Ishikawa (cell line): ENCODE measurements around the gene STK38L.

Source experiments
- CEBPB ChIP-seq: IDR thresholded peaks from 2 replicates; pipeline ENCODE4 v1.6.1; 2012
- CREB1 ChIP-seq: IDR thresholded peaks from 2 replicates; pipeline ENCODE4 v1.6.1; 2012; ENCODE audit warnings: low read depth
- EGR1 ChIP-seq: IDR thresholded peaks from 2 replicates; pipeline ENCODE4 v1.6.1; 2012
- EP300 ChIP-seq: IDR thresholded peaks from 2 replicates; pipeline ENCODE4 v1.6.1; 2012; ENCODE audit warnings: borderline replicate concordance
- FOXM1 ChIP-seq: IDR thresholded peaks from 2 replicates; pipeline ENCODE4 v1.6.1; 2012; ENCODE audit warnings: low read depth, borderline replicate concordance
- NFIC ChIP-seq: IDR thresholded peaks from 2 replicates; pipeline ENCODE4 v1.6.1; 2012
- RAD21 ChIP-seq: IDR thresholded peaks from 2 replicates; pipeline ENCODE4 v1.6.1; 2012; ENCODE audit warnings: low read depth
- REST ChIP-seq: IDR thresholded peaks from 2 replicates; pipeline ENCODE4 v1.6.1; 2012; ENCODE audit warnings: low read depth, mild to moderate bottlenecking
- TAF1 ChIP-seq: IDR thresholded peaks from 2 replicates; pipeline ENCODE4 v1.6.1; 2012; ENCODE audit warnings: low read depth, mild to moderate bottlenecking
- TCF12 ChIP-seq: IDR thresholded peaks from 2 replicates; pipeline ENCODE4 v1.6.1; 2012; ENCODE audit warnings: low read depth
- TEAD4 ChIP-seq: IDR thresholded peaks from 2 replicates; pipeline ENCODE4 v1.6.1; 2012
- YY1 ChIP-seq: IDR thresholded peaks from 2 replicates; pipeline ENCODE4 v1.6.1; 2012; ENCODE audit warnings: low read depth
- ZBTB7A ChIP-seq: IDR thresholded peaks from 2 replicates; pipeline ENCODE4 v1.6.1; 2012; ENCODE audit warnings: low read depth
- TF ChIP-seq, protein P1 (sequence below): IDR thresholded peaks from 2 replicates; pipeline ENCODE4 v1.6.1; 2012
- TF ChIP-seq, protein P2 (sequence below): IDR thresholded peaks from 2 replicates; pipeline ENCODE4 v1.6.1; 2012

Gene STK38L

GRCh38 chr12:27344246-27344645 lies 100.2 kb downstream of the STK38L start:
- TF ChIP-seq CREB1 = no peak
- TF ChIP-seq, protein P1, sequence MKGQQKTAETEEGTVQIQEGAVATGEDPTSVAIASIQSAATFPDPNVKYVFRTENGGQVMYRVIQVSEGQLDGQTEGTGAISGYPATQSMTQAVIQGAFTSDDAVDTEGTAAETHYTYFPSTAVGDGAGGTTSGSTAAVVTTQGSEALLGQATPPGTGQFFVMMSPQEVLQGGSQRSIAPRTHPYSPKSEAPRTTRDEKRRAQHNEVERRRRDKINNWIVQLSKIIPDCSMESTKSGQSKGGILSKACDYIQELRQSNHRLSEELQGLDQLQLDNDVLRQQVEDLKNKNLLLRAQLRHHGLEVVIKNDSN = no peak
- TF ChIP-seq EP300 = no peak

DNA sequence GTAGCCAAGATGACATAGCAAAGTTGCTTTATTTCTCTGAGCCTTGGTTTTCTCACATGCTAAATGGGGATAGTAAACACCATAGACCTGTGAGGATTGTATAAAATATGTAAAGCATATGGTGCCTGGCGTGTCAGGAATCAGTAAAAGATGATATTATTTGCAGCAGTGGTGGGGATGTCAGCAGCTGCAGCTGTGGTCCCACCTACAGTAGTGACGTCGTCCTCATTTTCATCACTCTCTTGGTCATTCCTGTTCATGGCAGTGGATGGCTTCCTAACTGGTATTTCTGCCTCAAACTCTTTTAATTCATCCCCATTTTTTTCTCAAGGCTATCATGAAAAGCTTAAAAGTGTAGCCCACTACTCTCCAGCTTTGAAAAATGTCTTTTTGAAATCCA lies 100.7 kb downstream of the STK38L start:
- TF ChIP-seq CEBPB (no peak), TCF12 (no peak), YY1 (no peak), EP300 (no peak), REST (no peak), FOXM1 (no peak), NFIC (no peak), CREB1 (no peak), RAD21 (no peak), EGR1 (no peak), TEAD4 (no peak), TAF1 (no peak)
- TF ChIP-seq, protein P1 = no peak
- TF ChIP-seq, protein P2, sequence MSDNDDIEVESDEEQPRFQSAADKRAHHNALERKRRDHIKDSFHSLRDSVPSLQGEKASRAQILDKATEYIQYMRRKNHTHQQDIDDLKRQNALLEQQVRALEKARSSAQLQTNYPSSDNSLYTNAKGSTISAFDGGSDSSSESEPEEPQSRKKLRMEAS = no peak

DNA sequence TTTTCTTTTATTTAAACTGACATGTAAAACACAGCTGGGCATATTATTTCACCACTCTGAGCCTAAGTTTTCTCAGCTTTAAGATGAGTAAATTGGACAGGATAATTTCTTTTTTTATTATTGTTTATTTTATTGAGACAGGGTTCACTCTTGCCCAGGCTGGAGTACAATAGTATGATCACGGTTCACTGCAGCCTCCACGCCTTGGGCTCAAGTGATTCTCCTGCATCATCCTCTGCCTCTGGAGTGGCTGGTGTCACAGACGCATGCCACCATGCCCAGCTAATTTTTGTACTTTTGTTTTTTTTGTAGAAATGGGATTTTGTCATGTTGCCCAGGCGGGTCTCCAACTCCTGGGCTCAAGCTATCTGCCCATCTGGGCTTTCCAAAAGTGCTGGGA lies 101.3 kb downstream of the STK38L start:
- TF ChIP-seq YY1 (no peak), TEAD4 (no peak), CREB1 (no peak), EP300 (no peak), RAD21 (no peak), TAF1 (no peak)
- TF ChIP-seq, protein P1 = no peak

DNA sequence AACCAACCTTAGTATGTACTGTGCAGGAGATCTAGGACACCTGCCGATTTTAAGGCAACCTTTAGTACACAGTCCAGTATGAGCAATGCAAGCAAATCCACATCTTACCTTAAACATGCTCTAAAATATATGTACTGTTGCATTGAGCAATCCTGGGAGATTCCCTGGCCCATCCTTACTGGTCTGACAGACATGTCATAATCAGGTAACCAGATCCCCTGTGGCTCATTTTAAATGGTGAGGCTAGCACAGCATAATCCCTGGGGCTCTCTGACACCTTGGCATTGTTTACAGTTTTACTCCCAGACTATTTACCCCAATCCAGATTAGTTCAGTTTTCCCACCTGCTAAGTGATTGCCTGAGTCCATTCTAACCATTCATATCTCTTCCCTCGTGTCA lies 103.7 kb downstream of the STK38L start:
- TF ChIP-seq ZBTB7A (no peak), RAD21 (no peak), CEBPB (no peak), EP300 (no peak), TAF1 (no peak), NFIC (no peak), FOXM1 (no peak), TEAD4 (no peak), EGR1 (no peak), REST (no peak), YY1 (no peak), TCF12 (no peak), CREB1 (no peak)
- TF ChIP-seq, protein P2 = no peak
- TF ChIP-seq, protein P1 = no peak

DNA sequence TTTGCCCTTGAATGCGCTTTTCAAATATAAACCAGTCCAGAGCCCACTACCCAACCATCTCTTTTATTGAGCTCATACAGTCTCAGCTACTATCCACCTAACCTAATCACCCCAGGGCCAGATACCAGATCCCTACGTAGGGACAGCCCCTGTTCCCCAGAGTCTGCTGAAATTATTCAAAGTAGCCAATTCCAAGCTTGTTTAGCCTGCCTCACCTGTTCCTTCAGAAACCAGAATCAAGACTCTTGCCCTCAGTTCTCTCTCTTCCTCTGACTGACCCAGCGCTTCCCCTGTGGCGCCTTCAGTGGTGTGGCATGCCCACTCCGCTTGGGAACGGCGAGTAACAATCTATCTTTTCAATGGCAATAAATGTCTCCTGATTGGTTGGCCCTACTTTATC lies 107.4 kb downstream of the STK38L start:
- TF ChIP-seq, protein P2 = no peak
- TF ChIP-seq TAF1 (no peak), YY1 (no peak), EGR1 (no peak)

DNA sequence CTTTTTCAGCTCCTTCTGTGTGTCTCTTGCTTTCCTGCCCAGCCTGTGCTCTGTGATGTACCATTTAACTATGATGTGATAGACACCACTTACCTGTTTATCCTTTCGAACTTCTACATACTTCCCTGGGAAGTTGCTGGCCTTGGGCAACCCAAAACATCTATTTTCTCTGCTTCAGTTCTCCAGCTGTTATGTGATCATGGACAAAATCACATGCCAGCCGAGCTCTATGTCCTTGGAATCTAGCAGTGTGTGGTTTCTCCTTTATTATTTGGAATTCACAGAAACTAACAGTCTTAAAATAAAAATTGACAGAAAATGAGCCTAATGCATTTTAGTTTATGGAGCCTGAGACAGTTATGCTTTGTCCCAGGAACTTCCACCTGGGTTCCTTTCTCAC lies 111.4 kb downstream of the STK38L start:
- TF ChIP-seq TCF12 = no peak
- no peak for TF ChIP-seq TEAD4
- no peak for TF ChIP-seq FOXM1
- no peak for TF ChIP-seq TAF1
